ENCODE results near the gene THOC2. TPM values are rescaled to one million over a fixed set of nuclear protein-coding genes. Genes with fewer than 3 reads are reported as not detected.

THOC2 gene
- total and polyA plus RNA-seq, 10 of the 15 experiments (the other 5 are each of a cell fraction or from before 2014, with no cell fraction given) = 64.8 to 136 (median 75.1) TPM

- no peaks in the 10 kb centered on the region for H3K9me3 ChIP-seq (replicated peaks; ENCODE audit: control insufficient read depth, insufficient read depth, low read length)
- no peaks in the 10 kb centered on the region for H3K27me3 ChIP-seq (replicated peaks in 1 of 2; ENCODE audit: control insufficient read depth in 2 of 2, insufficient read depth in 2 of 2, low read length in 1 of 2)
- ChIA-PET POLR2A (no interaction called here), RAD21 (ENCODE audit: unreplicated experiment) (no interaction called here), SMC1A (ENCODE audit: uncharacterized antibody, unreplicated experiment) (no interaction called here), CTCF (no interaction called here)
- H3K4me2 ChIP-seq (ENCODE audit: control insufficient read depth, insufficient read depth) = no peak overlapping the region
- H3K4me1 ChIP-seq (ENCODE audit: control insufficient read depth, insufficient read depth, low read length) = no peaks in the 10 kb centered on the region
- no peaks in the 10 kb centered on the region for H4K20me1 ChIP-seq (ENCODE audit: control insufficient read depth, insufficient read depth)
- intact Hi-C loops (cut with micrococcal nuclease; ENCODE audit: unreplicated experiment) (no loop called here), in situ Hi-C loops (cut with MboI) (no loop called here)
- H2AFZ ChIP-seq (ENCODE audit: control insufficient read depth, low read depth, low read length) = no peak overlapping the region
- H3K36me3 ChIP-seq (ENCODE audit: control insufficient read depth in 2 of 2, insufficient read depth in 2 of 2, low read length in 1 of 2) = no peaks in the 10 kb centered on the region
- no peak overlapping the region for H3K9ac ChIP-seq (ENCODE audit: control insufficient read depth, insufficient read depth, low read length)
- 55% methylated on average over 4 of the region's 4 CpGs for WGBS (ENCODE audit: insufficient coverage, insufficient replicate concordance, low lambda C conversion rate, missing lambda C conversion rate)
- BruUV-seq (replicated peaks) = no TSS peak
- DNase-seq (ENCODE audit: low read depth, low spot score) (no peak), FAIRE-seq (no peak), ATAC-seq (no peak)
- TF ChIP-seq MTA2 (IDR thresholded peaks at IDR 0.05; ENCODE audit: low read depth) (no peak), FOXK2 (IDR thresholded peaks at IDR 0.05) (no peak), CUX1 (IDR thresholded peaks at IDR 0.05; ENCODE audit: insufficient replicate concordance, low read depth, low read length) (no peak), ZNF24 (IDR thresholded peaks at IDR 0.05) (peak; percentile 76; the same call in 1 of the 2 replicates)
- no peak overlapping the region for H3K4me3 ChIP-seq
- no peak overlapping the region for H3K27ac ChIP-seq (ENCODE audit: control insufficient read depth, insufficient read depth)
- H3K79me2 ChIP-seq (ENCODE audit: control insufficient read depth, insufficient read depth, low read length) = no peaks in the 10 kb centered on the region
These were observed 85.6 kb downstream of the THOC2 start for GRCh38 chrX:123647244-123647643.

All from GM12878 (cell line).